ENCODE measurements around the gene ADGRB3.
"Not testable (repeated sequence)": the region's sequence is repeated elsewhere in the genome, so short reads cannot be mapped to it uniquely, and the experiment has no call there.

Gene ADGRB3

DNA sequence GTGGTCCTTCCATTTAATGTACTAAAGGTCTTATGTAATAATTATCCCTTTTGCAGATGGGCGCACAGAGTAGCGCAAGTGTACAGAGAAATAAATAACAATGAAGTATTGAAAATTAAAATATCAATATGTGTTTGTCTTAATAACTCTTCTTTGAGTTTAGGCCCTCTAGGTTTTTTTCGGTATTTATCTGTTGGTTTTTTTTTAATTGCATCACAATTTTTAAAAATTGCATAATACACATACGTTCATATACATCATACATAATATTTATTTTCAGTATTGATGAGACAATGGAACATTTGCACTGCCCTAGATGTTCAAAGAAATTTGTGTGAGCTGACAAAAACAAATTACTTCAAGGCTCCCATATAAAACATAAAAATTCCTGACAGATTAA, 15.1 kb downstream of the ADGRB3 start:
- FAIRE-seq: no peak

DNA sequence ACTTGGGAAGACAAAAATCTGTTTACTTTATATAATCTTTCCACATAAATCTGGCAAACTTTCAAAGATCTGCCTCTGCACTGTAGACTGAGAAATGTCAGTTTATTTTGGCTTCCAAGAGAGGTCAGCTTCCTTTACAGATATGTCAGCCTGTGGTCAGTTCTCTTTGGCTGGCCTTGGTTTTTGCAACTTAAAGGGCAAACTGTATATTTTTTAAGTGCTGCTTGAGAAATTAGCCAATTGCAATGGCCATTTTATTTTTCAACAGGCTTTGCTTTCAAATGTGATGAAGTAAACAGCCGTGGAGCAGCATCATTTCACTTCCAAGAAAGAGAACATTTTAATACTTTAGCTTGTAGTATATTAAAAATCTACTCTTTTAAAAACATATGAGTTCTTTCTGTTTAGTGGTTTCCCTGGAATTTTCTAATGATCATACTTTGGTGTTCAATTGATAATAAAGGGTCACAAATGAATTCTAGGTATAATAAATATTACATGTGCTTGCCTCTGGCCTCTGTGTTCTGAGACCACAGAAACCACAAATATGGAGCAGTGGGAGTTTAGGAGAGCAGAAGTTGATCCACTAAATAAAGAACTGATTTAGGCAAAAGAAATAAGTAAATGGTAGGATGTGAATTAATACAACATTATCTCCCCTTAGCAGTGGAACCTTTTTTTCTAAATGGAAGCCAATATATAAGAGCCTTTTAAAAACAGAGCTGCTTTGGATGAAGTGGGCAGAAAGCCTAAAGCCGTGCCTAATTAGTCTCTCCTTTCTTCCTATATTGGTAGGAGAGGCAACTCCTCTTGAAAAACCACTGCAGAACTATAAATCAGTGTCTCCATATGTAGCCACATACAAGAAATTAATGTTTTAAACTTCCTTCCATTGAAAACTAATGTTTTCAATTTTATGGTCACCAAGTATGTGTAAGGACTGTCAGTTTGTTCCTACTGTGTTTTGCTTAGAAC, 16.2 kb downstream of the ADGRB3 start:
- FAIRE-seq: no peak

DNA sequence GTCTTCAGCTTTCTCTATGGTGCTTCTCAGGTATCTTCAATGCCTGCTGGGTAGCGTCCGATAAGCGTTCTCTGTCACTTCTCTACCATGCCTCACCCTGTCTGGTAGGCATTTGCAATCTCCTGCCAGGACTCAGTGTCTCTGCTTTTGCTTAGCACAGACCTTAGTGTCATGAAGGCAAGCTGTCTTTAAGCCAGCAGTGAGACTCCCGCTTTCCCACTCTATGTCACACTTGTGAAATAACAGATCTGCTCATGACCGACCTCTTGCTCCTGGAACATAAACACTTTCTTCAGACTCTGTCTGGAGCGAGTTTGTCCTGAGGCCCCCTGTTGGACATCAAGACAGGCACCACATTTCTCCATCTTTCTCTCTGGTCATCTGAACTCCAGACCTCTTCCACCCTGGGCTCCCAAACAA, 17.0 kb downstream of the ADGRB3 start:
- no peak for FAIRE-seq

DNA sequence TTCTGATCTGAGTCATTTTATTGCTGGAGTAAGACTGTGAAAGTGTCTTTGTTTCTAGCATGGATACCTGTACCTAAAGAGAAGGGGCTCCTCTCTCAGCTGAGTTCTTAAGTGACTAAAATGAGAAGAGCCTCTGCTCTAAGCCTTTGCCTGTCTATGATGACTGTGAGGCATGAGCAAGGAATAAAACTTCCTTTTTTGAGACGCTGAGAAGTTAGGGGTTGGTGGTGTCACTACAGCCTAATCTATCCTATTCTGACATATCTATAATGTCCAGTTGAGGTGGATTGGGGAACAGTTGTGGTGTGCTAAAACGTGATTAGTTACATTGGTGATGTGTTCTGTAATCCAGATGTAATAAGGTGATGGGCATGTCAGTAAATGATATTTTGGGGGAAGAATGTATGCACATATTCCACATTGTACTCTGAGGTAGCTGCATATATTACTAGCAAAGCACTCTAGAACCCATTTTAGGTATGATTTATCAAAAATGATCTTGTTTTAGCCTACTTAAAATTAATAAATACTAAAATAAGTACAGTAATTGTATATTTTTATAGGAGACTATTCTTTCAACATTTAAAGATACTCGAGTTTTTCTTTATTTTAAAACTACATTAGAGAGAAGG, 18.1 kb downstream of the ADGRB3 start:
- no peak for FAIRE-seq

DNA sequence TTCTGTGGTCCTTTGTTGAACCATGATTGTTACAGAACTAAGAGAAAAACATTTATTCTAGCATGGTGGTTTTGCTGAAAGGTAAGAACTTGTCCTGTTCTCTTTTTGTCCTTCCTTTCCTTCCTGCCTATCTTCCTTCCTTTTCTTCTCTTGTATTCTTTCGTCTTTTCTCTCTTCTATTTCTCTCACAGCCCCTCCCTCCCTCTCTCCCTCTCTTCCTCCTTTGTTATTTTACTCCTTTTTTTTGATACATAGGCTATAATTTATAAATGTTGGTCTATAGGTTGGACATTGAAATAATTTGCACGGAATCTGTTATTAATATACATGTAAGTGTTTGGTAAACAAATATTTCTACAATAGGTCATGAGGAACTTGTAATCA, 18.6 kb downstream of the ADGRB3 start:
- FAIRE-seq: no peak

DNA sequence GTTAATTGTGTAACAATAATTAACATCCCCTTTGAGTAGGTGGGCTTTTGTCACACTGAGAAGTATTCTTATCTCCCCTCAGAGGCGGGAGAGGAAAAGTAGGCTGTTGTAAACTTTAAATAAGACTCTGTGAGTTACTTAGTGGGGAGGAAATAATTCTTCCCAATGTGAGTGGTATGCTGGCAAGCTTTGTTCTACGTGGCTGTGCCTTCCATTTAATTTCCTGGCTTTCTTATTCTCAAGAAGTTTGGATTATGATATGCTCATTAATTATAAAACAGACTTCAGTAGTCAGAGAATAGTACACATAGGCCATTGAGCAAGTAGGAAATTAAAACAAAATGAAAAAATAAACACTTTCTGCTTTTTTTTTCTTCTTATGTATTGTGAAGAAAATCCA, 19.1 kb downstream of the ADGRB3 start:
- FAIRE-seq: no peak

DNA sequence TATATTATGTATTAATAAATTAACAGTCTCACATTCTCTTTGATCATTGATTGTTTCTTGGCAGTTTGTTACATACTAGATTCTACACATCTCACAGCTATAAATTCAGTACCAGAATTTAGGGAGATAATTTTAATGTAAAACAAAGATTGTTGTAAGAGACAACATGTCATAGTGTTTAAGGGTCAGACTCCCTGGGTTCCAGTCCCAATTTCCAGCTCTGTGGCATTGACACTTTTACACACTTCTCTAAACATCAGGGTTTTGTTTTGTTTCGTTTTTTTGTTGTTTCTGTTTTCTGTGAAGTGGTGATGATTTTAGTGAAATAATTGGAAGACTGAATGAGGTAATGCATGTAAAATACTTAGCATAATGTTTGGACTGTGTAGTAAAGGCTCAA, 19.9 kb downstream of the ADGRB3 start:
- FAIRE-seq: no peak

DNA sequence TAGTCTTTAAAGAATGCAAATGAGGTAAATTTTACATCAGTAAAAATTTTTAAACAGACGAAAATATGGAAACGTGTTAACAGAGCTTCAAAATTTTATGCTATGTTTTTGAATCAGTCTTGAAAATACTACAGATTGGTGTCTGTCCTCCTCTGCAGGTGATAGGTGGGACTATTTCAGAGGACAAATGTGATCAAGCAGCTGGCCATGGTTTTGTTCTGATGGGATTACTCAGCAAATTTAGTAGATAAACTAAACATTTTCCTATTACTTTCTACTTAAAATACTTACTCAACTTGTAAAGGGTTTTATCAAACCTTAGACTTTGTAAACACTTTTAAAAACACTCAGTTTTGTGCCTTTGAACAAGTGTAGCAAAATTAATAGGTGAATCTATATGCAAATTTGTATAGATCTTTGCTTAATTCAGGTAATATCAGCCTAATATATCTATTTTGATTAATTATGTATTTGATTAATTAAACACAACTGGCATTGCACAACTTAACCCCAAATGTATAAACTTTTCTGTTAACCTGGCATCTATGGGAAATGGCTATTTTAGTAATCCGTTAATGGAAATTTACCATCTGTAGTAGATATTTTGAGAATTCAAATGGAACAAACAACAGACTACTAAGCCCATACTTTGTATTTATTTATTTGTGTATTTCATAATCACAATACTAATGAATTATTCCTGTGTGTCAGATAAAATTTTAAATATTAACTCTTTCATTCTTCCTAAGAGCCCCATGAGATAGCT, 22.5 kb downstream of the ADGRB3 start:
- no peak for FAIRE-seq

DNA sequence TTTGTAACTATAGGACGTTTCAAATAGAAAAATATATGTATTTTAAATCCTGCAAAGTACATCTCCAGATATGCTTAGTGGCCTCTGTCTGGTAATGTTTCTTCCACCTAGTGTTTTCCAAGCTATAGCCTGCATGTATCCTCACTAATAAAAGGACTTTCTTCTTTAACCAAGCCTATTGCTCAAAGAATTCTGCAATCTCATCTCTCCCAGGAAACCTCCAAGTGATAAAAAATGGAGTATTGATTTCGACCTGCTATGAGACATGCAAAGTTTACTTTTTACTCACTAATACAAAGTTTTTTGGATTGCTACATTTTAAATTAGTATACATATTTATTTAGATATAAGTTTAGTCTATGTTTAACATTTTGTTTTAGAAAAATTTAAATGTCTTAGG, 23.3 kb downstream of the ADGRB3 start:
- no peak for FAIRE-seq

DNA sequence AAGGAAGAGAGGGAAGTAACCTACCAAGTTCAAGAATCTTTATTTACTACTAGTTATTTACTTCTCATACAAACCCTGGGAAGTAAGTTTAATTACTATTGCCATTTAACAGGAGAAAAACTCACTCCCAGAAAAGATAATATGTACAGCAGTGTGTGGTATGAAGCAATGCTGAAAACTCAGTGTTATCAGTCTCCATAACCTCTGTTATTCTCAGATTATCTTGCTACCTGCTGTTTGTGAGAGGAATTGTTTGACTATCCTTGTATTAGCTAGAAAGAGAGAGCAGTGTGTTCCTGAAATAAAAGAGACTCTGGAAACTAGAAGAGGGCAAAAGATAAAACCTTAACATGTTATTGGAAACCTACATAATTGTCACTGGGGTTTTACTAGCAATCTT, 38.2 kb downstream of the ADGRB3 start:
- no peak for FAIRE-seq

DNA sequence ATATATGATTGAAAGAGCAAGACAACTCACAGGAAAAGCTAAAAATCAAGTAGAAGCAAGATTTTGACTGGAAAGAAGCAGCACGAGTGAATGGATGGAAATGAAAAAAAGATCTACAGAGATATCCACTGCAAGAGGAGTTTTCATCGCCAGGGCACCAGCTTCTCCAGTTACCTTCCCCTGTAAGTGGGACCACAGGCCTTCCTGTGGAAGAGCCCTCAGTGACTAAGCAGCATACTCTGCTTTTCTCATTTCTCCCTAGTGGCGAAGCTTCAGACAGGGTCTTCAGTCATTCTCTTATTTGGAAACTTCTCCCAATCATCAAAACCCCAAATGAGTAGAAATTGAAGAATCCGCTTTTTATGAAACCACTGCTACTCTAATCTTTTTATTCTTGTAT, 40.5 kb downstream of the ADGRB3 start:
- no peak for FAIRE-seq

DNA sequence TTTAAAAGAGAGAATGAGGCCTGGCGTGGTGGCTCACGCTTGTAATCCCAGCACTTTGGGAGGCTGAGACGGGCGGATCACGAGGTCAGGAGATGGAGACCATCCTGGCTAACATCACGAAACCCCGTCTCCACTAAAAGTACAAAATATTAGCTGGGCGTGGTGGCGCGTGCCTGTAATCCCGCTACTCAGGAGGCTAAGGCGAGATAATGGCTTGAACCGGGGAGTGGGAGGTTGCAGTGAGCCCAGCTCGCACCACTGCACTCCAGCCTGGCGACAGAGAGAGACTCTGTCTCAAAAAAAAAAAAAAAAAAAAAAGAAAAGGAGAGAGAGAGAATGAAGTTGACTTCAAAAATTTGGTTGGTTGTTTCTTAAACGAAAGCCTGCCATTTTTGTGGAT, 41.0 kb downstream of the ADGRB3 start:
- FAIRE-seq: not testable (repeated sequence)

DNA sequence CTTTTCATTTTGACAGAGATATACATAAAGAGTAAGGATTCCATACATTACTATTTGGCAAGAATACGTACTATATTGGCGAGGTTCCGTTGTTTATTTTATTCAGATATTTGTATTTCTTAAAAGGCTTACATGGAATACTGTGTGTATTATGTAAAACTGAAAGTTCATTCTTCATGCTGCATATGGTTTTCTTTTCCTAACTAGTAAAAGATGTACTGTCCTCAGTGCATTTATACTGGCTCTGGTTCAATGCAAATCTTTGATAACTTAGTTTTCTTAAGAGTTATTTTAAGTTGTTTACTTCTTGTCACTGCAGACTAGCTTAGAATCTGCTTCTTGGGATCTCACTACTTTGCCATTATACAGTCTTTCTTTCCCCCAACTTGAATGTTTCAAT, 42.0 kb downstream of the ADGRB3 start:
- FAIRE-seq: no peak

DNA sequence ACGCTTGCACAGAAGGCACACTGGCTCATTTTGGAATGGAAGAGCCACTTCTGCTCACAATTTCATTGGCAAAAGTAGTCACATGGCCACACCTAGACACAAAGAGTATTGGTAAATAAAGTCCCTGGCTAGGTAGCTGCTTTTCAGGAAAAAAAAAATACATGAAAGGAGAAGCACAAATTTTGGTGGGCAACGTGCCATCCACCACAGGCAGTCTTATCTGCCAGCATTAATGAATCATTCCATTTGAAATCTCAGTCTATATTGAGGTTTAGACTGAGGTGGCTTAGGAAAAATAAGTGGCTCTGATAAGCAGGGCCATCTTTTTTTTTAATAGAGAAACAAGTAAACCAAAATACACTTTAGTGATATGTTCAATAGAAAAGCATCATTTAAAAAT, 44.3 kb downstream of the ADGRB3 start:
- FAIRE-seq: no peak

DNA sequence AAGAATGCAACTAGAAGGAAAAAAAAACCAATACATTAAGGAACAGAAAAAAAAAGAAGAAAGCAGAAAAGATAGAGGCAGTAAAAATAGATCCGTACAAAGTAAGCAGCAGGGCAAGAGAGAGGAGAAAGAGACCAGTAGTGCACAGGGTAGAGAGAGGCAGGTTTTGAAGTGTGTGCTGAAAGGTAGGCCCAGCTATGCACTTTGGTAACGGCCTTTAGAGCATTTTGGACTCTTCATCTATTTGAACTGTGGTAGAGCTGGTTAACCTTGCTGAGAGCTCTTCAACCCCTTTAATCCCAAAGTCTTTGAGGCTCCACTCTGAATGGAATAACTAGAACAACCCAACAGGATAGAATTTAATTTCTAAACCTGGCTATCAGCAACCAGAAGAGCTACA, 45.2 kb downstream of the ADGRB3 start:
- FAIRE-seq: no peak

DNA sequence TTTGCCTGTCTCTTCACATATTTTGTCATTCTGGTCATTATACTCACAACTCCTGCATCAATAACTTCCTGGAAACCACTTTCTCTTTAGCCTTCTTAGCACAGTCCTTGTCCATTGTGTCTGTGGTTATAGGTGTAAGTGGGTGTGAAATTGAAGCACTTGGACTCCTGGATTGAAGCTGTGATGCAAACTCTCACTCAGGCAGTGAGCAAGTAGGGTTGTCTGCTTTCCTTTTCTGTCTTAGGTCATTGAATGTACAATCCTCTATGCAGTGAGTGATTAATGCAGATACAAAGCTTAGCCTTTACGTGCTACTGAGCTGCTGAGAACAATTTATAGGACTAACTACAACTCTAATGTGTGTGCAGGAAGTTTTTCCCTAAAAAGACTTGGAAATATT, 54.8 kb downstream of the ADGRB3 start:
- FAIRE-seq: no peak

DNA sequence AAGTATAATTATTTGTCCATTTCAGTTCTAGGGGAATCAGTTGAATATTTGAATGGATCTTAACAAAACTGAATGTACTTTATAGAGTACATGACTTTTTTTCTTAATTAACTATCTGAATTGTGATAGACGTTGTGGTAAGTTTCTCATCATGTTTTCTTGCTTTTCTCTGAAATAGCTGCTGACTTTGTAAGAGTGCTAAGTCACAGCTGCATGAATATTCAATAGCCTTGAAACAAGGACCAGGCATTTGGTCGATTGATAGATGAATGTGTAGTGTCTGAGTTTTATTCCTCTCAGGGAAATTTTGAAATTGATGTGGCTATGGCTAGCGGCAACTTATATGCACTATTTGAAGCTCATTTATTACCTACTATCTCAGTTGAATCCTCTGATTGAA, 56.0 kb downstream of the ADGRB3 start:
- no peak for FAIRE-seq

DNA sequence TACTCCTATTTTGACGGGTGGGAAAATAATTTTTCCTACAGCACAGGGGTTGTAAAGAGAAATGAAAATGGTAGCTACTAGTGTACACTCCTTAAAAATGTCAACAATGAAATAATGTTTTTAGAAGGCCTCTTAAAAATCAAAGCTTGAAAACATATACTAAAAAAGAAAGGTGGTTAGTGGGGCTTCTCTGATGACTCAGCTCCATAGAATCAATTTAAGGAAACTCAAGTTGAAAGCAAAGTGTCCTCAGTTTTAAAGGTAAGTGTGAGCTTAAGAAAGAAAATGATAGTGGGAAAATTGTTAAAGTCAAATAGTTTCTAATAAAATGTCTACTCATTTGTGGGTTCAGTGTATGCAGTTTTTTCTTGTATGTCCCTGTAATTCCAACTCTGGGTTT, 58.2 kb downstream of the ADGRB3 start:
- FAIRE-seq: no peak

DNA sequence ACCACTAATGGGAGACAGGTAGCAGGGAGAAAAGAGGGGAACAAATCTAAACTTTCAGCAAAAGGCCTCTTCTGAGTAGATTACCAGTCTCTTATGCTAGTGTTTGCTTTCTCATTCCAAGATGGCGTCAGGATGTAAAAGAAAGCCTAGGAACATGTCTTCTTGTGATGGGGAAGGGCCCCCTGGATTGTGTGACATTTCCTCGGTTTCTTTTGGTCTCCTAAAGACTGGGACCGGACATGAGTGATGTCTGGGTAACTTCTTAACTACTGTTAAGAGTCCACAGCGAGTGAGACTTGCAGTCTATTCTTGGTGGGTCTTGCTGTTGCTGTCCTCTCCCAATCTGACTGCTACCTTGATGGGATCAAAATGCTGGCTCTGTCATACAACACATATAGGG, 60.3 kb downstream of the ADGRB3 start:
- FAIRE-seq: no peak

DNA sequence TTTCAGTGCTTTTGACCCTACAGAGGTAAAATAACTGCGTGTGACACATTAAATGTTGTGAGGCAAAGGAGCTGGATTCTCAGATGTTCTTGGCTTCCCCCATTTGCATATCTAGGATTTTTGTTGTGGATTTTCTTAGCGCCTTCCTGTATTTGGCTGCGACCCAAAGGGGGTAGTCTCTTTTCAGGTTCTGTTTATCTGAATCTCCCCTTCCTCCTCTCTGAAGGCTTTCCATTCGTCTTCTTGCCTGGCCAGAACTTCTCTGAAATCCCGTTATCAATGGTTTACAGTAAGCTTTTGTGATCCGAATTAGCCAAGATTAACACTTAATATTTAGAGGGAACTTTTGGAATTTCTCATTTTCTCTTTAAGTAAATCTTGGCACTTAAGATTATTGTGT, 60.8 kb downstream of the ADGRB3 start:
- no peak for FAIRE-seq

DNA sequence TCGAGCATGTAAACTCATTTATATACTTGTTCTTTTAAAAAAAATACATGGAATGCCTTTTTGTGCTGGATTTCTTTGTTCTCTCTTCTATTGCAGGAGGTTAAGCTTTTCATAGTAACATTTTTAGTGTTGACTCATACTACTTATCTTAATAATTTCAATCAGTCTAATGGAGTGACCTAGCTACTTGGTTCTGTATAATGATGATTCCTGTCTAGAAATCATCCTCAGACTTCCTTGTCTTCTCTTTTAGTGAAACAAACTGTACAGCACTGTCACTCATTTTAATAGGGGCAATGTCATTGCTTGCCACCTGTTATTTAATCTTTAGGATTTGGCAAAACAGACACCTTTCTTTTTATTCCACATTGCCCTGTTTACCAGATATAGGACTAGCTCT, 62.3 kb downstream of the ADGRB3 start:
- no peak for FAIRE-seq

DNA sequence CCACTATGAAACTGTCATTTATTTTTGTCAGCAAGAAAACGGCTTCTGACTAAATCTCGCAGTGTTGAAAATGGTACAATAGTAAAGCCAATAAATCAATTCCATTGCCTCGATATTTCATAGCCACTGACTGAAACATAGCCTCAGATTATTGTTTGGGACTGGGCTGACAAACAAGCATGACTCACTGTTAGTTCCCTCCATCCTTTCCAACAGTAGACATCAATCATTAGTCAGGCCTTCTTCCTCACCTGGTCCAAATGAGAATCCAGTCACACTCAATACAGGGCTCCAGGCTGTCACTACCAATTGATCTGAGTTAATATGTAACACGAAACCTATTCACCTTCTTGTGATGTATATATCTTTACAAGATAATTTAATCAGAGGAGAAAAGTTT, 66.1 kb downstream of the ADGRB3 start:
- no peak for FAIRE-seq

DNA sequence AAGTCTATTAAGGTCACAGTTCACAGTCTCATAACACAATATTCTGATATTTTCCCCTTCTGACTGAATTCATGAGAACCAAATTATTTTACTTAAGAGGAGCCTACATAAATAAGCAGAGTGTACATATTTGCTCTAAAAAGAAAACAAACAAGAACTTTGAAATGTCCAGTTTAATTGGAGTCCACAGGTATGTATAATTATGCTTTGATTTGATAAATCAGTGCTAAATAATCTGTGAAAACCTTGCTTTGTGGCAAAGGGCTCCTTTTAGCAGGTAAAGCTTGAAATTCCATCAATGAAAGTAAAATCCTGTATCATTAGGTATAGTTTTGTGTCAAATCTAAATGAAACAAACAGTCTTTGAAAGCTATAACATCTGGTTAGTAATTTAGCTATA, 69.4 kb downstream of the ADGRB3 start:
- FAIRE-seq: no peak

DNA sequence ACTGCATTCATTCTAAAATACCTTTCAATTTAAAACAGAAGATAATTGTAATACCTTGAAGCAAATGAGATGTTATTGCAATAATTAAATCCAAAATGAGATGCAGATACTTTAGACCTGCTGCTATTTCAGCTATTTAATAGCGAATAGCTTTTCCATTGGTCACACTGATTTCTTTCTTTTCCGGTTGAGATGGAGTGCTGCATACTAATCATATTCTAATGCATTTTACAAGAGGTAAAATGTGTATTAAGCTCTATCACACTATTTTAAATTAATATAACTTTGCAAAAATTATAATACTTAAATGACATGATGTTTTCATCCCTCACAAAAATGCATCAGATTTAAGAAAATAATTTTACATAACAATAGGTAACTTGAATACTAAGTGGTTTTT, 74.0 kb downstream of the ADGRB3 start:
- FAIRE-seq: no peak
